Measurements from ENCODE around the gene LIG4. TPM values are rescaled to one million over a fixed set of nuclear protein-coding genes. Genes with fewer than 3 reads are reported as not detected.

Gene LIG4
- total RNA-seq, 1 experiment from 2014 or later = 5.7 TPM

DNA sequence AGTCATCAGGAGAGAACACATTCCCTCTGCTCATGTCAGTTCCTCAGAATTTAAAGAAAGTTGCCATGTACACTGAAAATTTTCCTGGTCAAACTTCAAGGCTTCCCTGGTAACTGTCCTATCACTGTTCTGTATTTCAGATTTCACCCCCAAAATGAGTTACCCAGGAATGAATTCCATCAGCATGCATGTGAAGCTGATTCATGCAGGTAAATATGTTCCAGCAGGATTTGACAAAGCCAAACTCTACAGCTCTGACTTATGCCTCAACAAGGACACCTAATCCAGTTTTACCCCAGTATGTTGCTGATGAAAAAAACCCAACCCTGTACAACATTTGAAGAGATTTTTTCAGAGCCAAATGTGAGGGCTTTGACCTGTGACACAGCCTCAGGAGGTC lies 21.5 kb downstream of the LIG4 start:
- POLR2A ChIA-PET = no interaction called here
- ATAC-seq = no peak

DNA sequence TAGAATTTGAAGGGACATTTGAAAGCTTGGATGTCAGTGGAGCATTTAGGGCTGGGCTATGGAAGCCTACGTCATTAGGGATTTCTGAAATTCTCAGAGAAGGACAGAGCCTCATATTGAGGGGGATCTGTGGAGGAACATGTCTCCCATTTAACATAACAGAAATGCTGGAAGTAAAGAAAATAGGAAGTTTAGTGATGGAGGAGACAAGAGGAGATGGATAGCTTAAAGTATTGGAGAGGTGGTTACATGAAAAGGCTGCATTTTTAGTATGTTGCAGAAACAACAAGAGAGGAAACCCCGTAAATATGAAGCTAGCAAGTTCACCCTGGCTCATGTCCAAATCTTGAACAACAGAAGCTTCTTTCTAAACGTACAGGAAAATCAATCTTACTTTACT lies 24.4 kb downstream of the LIG4 start:
- Mint-ChIP-seq H3K9me3 (peaks cover 15% of the 10 kb centered on the region), H3K4me1 (no peaks in the 10 kb centered on the region), H3K27ac (no peak overlapping the region), H3K36me3 (no peaks in the 10 kb centered on the region), H3K27me3 (ENCODE audit: low read depth) (no peaks in the 10 kb centered on the region), H3K4me3 (no peak overlapping the region)
- no peak for DNase-seq (ENCODE audit: low spot score)
- TF ChIP-seq ZNF396 (CRISPR knock-in tag; IDR thresholded peaks at IDR 0.05; ENCODE audit: borderline replicate concordance) = no peak
- TF ChIP-seq PREB (CRISPR knock-in tag; IDR thresholded peaks at IDR 0.05; ENCODE audit: borderline replicate concordance) = no peak
- no peak for TF ChIP-seq CREB1 (CRISPR knock-in tag; IDR thresholded peaks at IDR 0.05)
- TF ChIP-seq ZNF232 (CRISPR knock-in tag; IDR thresholded peaks at IDR 0.05) = no peak
- TF ChIP-seq NR1H2 (CRISPR knock-in tag; IDR thresholded peaks at IDR 0.05) = no peak
- TF ChIP-seq NR2C2 (CRISPR knock-in tag; IDR thresholded peaks at IDR 0.05) = no peak
- no peak for TF ChIP-seq TEAD1 (CRISPR knock-in tag; IDR thresholded peaks at IDR 0.05)
- no peak for ATAC-seq
- ChIA-PET POLR2A (no interaction called here), CTCF (no interaction called here)

More for the DNA sequence above, 21.5 kb downstream of the LIG4 start:
- DNase-seq (ENCODE audit: low spot score) = no peak
- H3K27ac Mint-ChIP-seq = no peak overlapping the region
- TF ChIP-seq ZNF425 (CRISPR knock-in tag; conservative IDR thresholded peaks at IDR 0.05) (no peak), EMX1 (CRISPR knock-in tag; IDR thresholded peaks at IDR 0.05) (no peak), CREB1 (CRISPR knock-in tag; IDR thresholded peaks at IDR 0.05) (no peak), SOX15 (CRISPR knock-in tag; IDR thresholded peaks at IDR 0.05) (no peak), NR1H2 (CRISPR knock-in tag; IDR thresholded peaks at IDR 0.05) (no peak), SP1 (CRISPR knock-in tag; conservative IDR thresholded peaks at IDR 0.05) (no peak), SMAD4 (CRISPR knock-in tag; IDR thresholded peaks at IDR 0.05) (no peak), TEAD4 (CRISPR knock-in tag; IDR thresholded peaks at IDR 0.05) (no peak)
- H3K9me3 Mint-ChIP-seq = peaks cover 27% of the 10 kb centered on the region
- peaks cover 5% of the 10 kb centered on the region; the same call in 1 of the 2 replicates for H3K4me1 Mint-ChIP-seq
- CTCF ChIA-PET = no interaction called here
- H3K4me3 Mint-ChIP-seq = no peak overlapping the region
- H3K27me3 Mint-ChIP-seq (ENCODE audit: low read depth) = no peaks in the 10 kb centered on the region
- 0 out of 2 replicates have a peak, but pooled peaks cover 3% of the 10 kb centered on the region for H3K36me3 Mint-ChIP-seq

DNA sequence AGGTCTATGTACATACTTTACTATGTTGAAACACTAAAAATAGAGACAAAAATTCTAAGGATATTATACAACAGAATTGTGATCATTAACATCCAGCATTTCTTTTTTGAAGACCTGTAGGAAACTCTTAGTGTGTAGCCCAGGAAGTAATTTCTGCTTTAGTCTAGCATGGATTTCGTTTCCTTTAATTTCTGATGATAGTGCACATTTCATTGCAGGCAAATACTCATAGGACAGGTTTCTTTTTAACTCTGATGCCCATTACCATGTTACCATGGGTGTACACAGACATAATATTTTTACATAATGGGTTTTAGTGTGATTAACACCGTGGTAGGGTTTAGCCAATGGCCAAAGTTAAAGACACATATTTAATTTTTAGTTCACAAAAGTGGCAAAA lies 27.1 kb downstream of the LIG4 start:
- no peak for TF ChIP-seq PREB (CRISPR knock-in tag; IDR thresholded peaks at IDR 0.05; ENCODE audit: borderline replicate concordance)
- TF ChIP-seq E2F4 (CRISPR knock-in tag; IDR thresholded peaks at IDR 0.05; ENCODE audit: borderline replicate concordance, low read depth) = no peak
- TF ChIP-seq, protein P1, sequence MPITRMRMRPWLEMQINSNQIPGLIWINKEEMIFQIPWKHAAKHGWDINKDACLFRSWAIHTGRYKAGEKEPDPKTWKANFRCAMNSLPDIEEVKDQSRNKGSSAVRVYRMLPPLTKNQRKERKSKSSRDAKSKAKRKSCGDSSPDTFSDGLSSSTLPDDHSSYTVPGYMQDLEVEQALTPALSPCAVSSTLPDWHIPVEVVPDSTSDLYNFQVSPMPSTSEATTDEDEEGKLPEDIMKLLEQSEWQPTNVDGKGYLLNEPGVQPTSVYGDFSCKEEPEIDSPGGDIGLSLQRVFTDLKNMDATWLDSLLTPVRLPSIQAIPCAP (CRISPR knock-in tag; IDR thresholded peaks at IDR 0.05) = no peak
- no peak for TF ChIP-seq ZNF219 (CRISPR knock-in tag; IDR thresholded peaks at IDR 0.05; ENCODE audit: borderline replicate concordance)
- no peak for TF ChIP-seq ZNF281 (CRISPR knock-in tag; IDR thresholded peaks at IDR 0.05)
- TF ChIP-seq GTF2I (CRISPR knock-in tag; conservative IDR thresholded peaks at IDR 0.05) = no peak
- TF ChIP-seq ZNF396 (CRISPR knock-in tag; IDR thresholded peaks at IDR 0.05; ENCODE audit: borderline replicate concordance) = no peak
- TF ChIP-seq, protein P2, sequence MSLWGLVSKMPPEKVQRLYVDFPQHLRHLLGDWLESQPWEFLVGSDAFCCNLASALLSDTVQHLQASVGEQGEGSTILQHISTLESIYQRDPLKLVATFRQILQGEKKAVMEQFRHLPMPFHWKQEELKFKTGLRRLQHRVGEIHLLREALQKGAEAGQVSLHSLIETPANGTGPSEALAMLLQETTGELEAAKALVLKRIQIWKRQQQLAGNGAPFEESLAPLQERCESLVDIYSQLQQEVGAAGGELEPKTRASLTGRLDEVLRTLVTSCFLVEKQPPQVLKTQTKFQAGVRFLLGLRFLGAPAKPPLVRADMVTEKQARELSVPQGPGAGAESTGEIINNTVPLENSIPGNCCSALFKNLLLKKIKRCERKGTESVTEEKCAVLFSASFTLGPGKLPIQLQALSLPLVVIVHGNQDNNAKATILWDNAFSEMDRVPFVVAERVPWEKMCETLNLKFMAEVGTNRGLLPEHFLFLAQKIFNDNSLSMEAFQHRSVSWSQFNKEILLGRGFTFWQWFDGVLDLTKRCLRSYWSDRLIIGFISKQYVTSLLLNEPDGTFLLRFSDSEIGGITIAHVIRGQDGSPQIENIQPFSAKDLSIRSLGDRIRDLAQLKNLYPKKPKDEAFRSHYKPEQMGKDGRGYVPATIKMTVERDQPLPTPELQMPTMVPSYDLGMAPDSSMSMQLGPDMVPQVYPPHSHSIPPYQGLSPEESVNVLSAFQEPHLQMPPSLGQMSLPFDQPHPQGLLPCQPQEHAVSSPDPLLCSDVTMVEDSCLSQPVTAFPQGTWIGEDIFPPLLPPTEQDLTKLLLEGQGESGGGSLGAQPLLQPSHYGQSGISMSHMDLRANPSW (CRISPR knock-in tag; conservative IDR thresholded peaks at IDR 0.05; ENCODE audit: low read depth) = no peak
- no peak overlapping the region for H3K27ac Mint-ChIP-seq

More for the DNA sequence above, 27.1 kb downstream of the LIG4 start:
- CTCF ChIA-PET = no interaction called here
- Mint-ChIP-seq H3K4me3 (no peak overlapping the region), H3K36me3 (no peaks in the 10 kb centered on the region), H3K27me3 (ENCODE audit: low read depth) (no peaks in the 10 kb centered on the region), H3K4me1 (no peaks in the 10 kb centered on the region), H3K9me3 (peaks cover 12% of the 10 kb centered on the region)
- DNase-seq (ENCODE audit: low spot score) (no peak), ATAC-seq (no peak)
- POLR2A ChIA-PET = no interaction called here
